Esophagus muscularis mucosa (tissue), 4 donors: ENCODE measurements around the gene KRTAP4-5. TPM values are rescaled to one million over a fixed set of nuclear protein-coding genes. Genes with fewer than 3 reads are reported as not detected.
"Not testable (repeated sequence)": the region's sequence is repeated elsewhere in the genome, so short reads cannot be mapped to it uniquely, and the experiment has no call there.

ENCODE experiments used
- DNase-seq: peaks from one replicate; pipeline ENCODE4 v3.0.0-alpha.2; 2017; ENCODE audit errors: extremely low spot score
- H3K27ac ChIP-seq, 4 donors: fragments of 200-600 bp; sonication (generic); replicated peaks in 1 of 4; 1 replicate in 3 of 4; 2 replicates in 1 of 4; pipeline ENCODE4 v1.5.1; 2016 to 2019; ENCODE audit warnings: mild to moderate bottlenecking in 1 of 4
- H3K27me3 ChIP-seq, 4 donors: fragments of 200-600 bp; sonication (generic); one replicate each; pipeline versions ENCODE4 v1.5.1 to v1.6.0; 2016 to 2019
- H3K36me3 ChIP-seq, 4 donors: fragments of 200-600 bp; sonication (generic); one replicate each; pipeline ENCODE4 v1.5.1; 2016 to 2019
- H3K4me1 ChIP-seq, 4 donors: fragments of 200-600 bp; sonication (generic); one replicate each; pipeline ENCODE4 v1.5.1; 2016 to 2019
- H3K4me3 ChIP-seq, 4 donors: fragments of 200-600 bp; sonication (generic); 1 replicate in 2 of 4; 2 replicates in 2 of 4; pipeline ENCODE4 v1.5.1; 2016 to 2019; ENCODE audit warnings: mild to moderate bottlenecking in 4 of 4, moderate library complexity in 1 of 4
- H3K9me3 ChIP-seq, 4 donors: fragments of 200-600 bp; sonication (generic); 1 replicate in 3 of 4; 2 replicates in 1 of 4; pipeline ENCODE4 v1.5.1; 2016 to 2019
- EP300 ChIP-seq: sonication (generic); formaldehyde crosslinking; IDR thresholded peaks from one replicate; pipeline ENCODE4 v1.6.1; 2017; ENCODE audit warnings: antibody characterized with exemption
- POLR2A ChIP-seq: fragments of 450-650 bp; IDR thresholded peaks from one replicate; pipeline ENCODE4 v1.6.1; 2017; ENCODE audit warnings: antibody characterized with exemption, moderate library complexity, mild to moderate bottlenecking, low read depth
- POLR2AphosphoS5 ChIP-seq, 2 donors: sonication (generic); formaldehyde crosslinking; IDR thresholded peaks; one replicate each; pipeline ENCODE4 v1.6.1; 2017; ENCODE audit warnings: antibody characterized with exemption in 2 of 2
- WGBS: methylation state at CpG from one replicate; pipeline ENCODE4 v1.1.5; 2018; 5-methylcytosine and 5-hydroxymethylcytosine counted together
- intact Hi-C: fragments of 100-400 bp; cut with DNase I; formaldehyde crosslinking; loops from one replicate; pipeline ENCODE4 v1.15.1; 2023
- total RNA-seq, 4 donors: library from RNA; depleted of rRNA; stranded (reverse); fragments of >200 nt; gene quantifications; one replicate each; pipeline versions ENCODE4 v1.1.0 to v1.2.1, GENCODE V29; 2016
- TF ChIP-seq, protein P1 (sequence below), 3 experiments: fragments of 200-600 bp in 2 of 3; fragments of 450-650 bp in 1 of 3; sonication (generic) in 2 of 3; IDR thresholded peaks; one replicate each; pipeline ENCODE4 v1.5.1; 2017 to 2019; ENCODE audit warnings: antibody characterized with exemption in 3 of 3, mild to moderate bottlenecking in 2 of 3, moderate library complexity in 1 of 3

The KRTAP4-5 gene
- total RNA-seq, 4 donors from 2014 or later = not detected

DNA sequence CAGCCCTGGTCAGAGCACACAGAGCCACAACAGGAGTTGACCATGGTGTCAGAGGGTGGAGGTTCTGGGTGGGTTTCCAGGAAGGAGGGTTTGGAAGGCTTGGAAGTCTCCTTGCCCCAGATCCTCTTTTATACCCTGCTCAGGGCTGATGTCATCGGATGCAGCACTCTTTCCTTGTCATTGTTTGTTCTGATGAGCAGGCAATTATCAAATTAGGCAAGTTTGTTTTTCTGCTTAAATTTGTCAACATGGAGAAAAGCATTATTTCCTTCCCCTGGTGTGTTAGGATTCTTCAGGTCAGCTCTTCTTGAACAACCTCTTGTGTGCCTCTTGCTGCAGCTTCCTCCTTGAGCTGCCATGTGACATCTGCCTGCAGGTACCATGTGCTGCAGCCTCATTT, 11.0 kb upstream of the KRTAP4-5 start, which contains the start of gene KRTAP4-4:
Gene KRTAP4-4 (minus strand): TSS at position 101 of the 400 bp plus-strand sequence. CDS start 57 bp downstream, at position 44.
- Histone ChIP-seq H3K9me3 (no peaks in the 10 kb centered on the region), H3K4me3 (no peak within 1 kb of the TSS), H3K4me1 (no peaks in the 10 kb centered on the region), H3K36me3 (no peaks in the 10 kb centered on the region), H3K27me3 (peaks cover 0 to 41% (median 2%) of the 10 kb centered on the region in 4 donors), H3K27ac (no peak within 1 kb of the TSS)
- TF ChIP-seq EP300 (no peak), POLR2A (no peak), POLR2AphosphoS5 (IDR thresholded peaks at IDR 0.05) (no peak)
- TF ChIP-seq, protein P1, sequence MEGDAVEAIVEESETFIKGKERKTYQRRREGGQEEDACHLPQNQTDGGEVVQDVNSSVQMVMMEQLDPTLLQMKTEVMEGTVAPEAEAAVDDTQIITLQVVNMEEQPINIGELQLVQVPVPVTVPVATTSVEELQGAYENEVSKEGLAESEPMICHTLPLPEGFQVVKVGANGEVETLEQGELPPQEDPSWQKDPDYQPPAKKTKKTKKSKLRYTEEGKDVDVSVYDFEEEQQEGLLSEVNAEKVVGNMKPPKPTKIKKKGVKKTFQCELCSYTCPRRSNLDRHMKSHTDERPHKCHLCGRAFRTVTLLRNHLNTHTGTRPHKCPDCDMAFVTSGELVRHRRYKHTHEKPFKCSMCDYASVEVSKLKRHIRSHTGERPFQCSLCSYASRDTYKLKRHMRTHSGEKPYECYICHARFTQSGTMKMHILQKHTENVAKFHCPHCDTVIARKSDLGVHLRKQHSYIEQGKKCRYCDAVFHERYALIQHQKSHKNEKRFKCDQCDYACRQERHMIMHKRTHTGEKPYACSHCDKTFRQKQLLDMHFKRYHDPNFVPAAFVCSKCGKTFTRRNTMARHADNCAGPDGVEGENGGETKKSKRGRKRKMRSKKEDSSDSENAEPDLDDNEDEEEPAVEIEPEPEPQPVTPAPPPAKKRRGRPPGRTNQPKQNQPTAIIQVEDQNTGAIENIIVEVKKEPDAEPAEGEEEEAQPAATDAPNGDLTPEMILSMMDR (IDR thresholded peaks at IDR 0.05) = no peak
- intact Hi-C loops = no loop called here
- WGBS = 100% methylated on average over 1 of the region's 1 CpG
- no peak for DNase-seq

DNA sequence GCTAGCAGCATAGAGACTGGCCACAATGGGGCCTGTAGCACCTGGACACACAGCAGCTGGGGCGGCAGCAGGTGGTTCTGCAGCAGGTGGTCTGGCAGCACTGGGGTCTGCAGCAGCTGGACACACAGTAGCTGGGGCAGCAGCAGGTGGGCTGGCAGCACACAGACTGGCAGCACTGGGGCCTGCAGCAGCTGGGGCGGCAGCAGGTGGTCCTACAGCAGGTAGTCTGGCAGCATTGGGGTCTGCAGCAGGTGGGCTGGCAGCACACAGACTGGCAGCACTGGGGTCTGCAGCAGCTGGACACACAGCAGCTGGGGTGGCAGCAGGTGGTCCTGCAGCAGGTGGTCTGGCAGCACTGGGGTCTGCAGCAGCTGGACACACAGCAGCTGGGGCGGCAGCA, 10.6 kb upstream of the KRTAP4-5 start:
- WGBS = 85% methylated on average over 3 of the region's 3 CpGs
- H3K9me3 ChIP-seq, H3K4me3 ChIP-seq, DNase-seq, intact Hi-C loops, H3K36me3 ChIP-seq, H3K27ac ChIP-seq, H3K4me1 ChIP-seq: not testable (repeated sequence)
- peaks cover 0 to 42% (median 2%) of the 10 kb centered on the region in 4 donors for H3K27me3 ChIP-seq

DNA sequence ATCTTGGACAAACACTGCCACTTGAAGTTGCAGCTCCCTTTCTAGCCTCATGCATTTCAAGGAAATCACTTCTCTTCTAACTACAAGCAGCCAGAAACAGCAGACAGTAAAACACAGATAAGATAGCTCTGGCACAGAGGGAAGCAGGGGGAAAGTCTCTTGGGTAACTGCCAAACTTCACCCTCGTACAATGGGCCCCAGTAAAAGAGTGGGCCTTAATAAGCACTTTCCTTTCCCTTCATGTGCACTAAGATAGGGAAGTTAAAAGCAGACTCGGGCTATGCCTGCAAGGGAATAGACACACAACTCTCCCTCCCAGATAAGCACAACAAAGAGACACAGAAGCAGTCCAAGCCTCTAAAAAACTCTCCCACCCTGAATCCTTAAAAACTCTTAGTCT, 4.2 kb upstream of the KRTAP4-5 start:
- TF ChIP-seq POLR2A (no peak), EP300 (no peak), POLR2AphosphoS5 (IDR thresholded peaks at IDR 0.05) (no peak)
- TF ChIP-seq, protein P1 (IDR thresholded peaks at IDR 0.05) = no peak
- Histone ChIP-seq H3K9me3 (no peaks in the 10 kb centered on the region), H3K36me3 (no peaks in the 10 kb centered on the region), H3K4me1 (no peaks in the 10 kb centered on the region), H3K4me3 (no peak overlapping the region), H3K27ac (no peak overlapping the region), H3K27me3 (peaks cover 0 to 19% (median 0%) of the 10 kb centered on the region in 4 donors)
- WGBS = 36% methylated on average over 2 of the region's 2 CpGs
- intact Hi-C loops = no loop called here
- no peak for DNase-seq

DNA sequence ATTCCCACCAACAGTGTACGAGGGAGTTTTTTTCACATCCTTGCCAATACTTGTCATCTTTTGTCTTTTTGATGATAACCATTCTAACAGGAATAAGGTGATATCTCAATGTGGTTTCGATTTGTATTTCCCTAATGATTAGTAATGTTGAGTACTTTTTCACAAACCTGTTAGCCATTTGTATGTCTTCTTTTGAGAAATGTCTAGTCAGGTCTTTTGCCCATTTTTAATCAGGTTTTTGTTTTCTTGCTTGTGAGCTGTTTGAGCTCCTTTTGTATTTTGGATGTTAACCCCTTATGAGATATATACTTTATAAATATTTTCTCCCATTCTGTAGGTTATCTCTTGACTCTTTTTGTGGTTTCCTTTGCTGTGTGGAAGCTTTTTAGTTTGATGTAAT, 1.9 kb upstream of the KRTAP4-5 start:
- 78% methylated on average over 2 of the region's 2 CpGs for WGBS

DNA sequence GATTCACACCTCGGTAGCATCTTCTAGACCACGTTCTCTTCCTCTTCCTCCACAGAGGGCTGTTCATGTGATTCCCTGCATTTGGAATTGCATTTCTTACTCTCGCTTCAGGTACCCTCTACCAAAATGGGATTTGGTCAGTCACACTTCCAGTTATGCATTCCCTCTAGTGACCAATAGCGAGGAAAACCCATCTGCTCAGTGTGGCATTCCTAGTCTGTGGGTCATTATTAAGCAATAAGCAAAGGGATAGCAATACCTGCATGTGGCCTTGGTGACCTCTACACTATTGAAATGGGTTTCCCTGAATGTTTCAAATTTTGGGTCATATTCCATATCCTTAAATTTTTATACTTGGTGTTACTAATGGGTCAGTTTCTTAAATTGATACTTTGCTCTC, 401 bp upstream of the KRTAP4-5 start:
- intact Hi-C loops = no loop called here
- no peaks in the 10 kb centered on the region for H3K4me1 ChIP-seq
- 89% methylated on average over 4 of the region's 4 CpGs for WGBS
- peaks cover 0 to under 1% (median 0%) of the 10 kb centered on the region in 4 donors for H3K27me3 ChIP-seq
- H3K4me3 ChIP-seq = no peak overlapping the region
- H3K9me3 ChIP-seq = no peaks in the 10 kb centered on the region
- H3K36me3 ChIP-seq = no peaks in the 10 kb centered on the region
- DNase-seq = no peak
- H3K27ac ChIP-seq = no peak overlapping the region
- TF ChIP-seq POLR2A (no peak), EP300 (no peak), POLR2AphosphoS5 (IDR thresholded peaks at IDR 0.05) (no peak)
- TF ChIP-seq, protein P1 (IDR thresholded peaks at IDR 0.05) = no peak

More for the DNA sequence above, 1.9 kb upstream of the KRTAP4-5 start:
- H3K4me3 ChIP-seq = no peak overlapping the region
- intact Hi-C loops = no loop called here
- H3K9me3 ChIP-seq = no peaks in the 10 kb centered on the region
- no peak for TF ChIP-seq EP300
- TF ChIP-seq, protein P1 (IDR thresholded peaks at IDR 0.05) = no peak
- TF ChIP-seq POLR2AphosphoS5 (IDR thresholded peaks at IDR 0.05) = no peak
- no peak for TF ChIP-seq POLR2A
- peaks cover 0 to 4% (median 0%) of the 10 kb centered on the region in 4 donors for H3K27me3 ChIP-seq
- H3K36me3 ChIP-seq = no peaks in the 10 kb centered on the region
- DNase-seq = no peak
- no peaks in the 10 kb centered on the region for H3K4me1 ChIP-seq
- no peak overlapping the region for H3K27ac ChIP-seq

DNA sequence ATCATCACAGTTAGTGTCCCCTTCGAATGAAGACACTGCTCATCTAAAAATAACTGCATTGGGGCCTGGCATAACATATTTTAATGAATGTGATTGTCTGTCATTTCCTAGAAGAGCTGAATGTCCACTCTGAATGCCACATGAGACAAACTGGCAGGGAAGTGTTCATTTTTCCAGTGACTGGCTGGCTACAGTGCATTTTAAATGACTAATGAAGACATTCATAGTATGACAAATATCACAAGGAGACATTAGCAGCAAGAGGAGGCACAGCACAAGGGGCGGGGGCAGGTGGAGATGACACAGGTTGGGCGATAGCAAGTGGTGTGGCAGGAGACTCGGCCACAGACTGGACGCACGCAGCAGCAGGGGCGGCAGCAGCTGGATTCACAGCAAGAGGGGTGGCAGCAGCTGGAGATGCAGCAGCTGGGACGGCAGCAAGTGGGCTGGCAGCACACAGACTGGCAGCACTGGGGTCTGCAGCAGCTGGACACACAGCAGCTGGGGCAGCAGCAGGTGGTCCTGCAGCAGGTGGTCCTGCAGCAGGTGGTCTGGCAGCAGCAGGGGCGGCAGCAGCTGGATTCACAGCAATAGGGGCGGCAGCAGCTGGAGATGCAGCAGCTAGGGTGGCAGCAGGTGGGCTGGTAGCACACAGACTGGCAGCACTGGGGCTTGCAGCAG, 514 bp downstream of the KRTAP4-5 start:
- intact Hi-C loops = not testable (repeated sequence)
- 82% methylated on average over 9 of the region's 10 CpGs for WGBS

More for the DNA sequence above, 514 bp downstream of the KRTAP4-5 start:
- H3K27me3 ChIP-seq, DNase-seq, H3K4me3 ChIP-seq, H3K9me3 ChIP-seq, H3K36me3 ChIP-seq, H3K4me1 ChIP-seq, H3K27ac ChIP-seq: not testable (repeated sequence)
